Endothelial cell of umbilical vein (primary cell): Measurements from ENCODE around the gene DNAH9. TPM values are rescaled to one million over a fixed set of nuclear protein-coding genes. Genes with fewer than 3 reads are reported as not detected.

Source experiments
- BruUV-seq: library from RNA; stranded (reverse); fragments of 400-500 nt; replicated peaks from 2 replicates; lab custom pipeline; 2021; lab: Mats Ljungman, UMichigan
- CTCF ChIA-PET: fragments of 300-600, 350-600 bp; sonication (Branson Sonifier 250); formaldehyde crosslinking; loops from one replicate; lab custom pipeline; 2021; ENCODE audit warnings: antibody characterized with exemption, inconsistent platforms; lab: Charles Lee
- POLR2A ChIA-PET: fragments of 300-600, 350-600 bp; sonication (Branson Sonifier 250); formaldehyde crosslinking; loops from one replicate; lab custom pipeline; 2021; ENCODE audit warnings: antibody characterized with exemption, inconsistent platforms; lab: Charles Lee
- DNase-seq: peaks from one replicate; pipeline ENCODE4 v3.0.0-alpha.2; 2011; ENCODE audit warnings: low read depth, low spot score
- FAIRE-seq: peaks from 2 replicates; lab custom pipeline; 2011; peaks lifted over from hg19 to GRCh38; lab: Jason Lieb, UNC
- H2AFZ ChIP-seq: 2 replicates; pipeline ENCODE4 v1.6.0; 2012; ENCODE audit warnings: low read depth, low read length, control low read depth, inconsistent platforms
- H3K27ac ChIP-seq: 2 replicates; pipeline ENCODE4 v1.5.1; 2011; ENCODE audit warnings: low read depth, mild to moderate bottlenecking, control low read depth, low read length, moderate library complexity; ENCODE audit not compliant: insufficient read depth
- H3K27me3 ChIP-seq, 2 experiments: 2 replicates each; pipeline versions ENCODE4 v1.6.0 to v1.6.1; 2011; ENCODE audit warnings: low read length in 2 of 2, mixed read lengths in 1 of 2; ENCODE audit not compliant: control insufficient read depth in 2 of 2, insufficient read depth in 2 of 2
- H3K36me3 ChIP-seq, 2 experiments: 2 replicates in 1 of 2; 3 replicates in 1 of 2; pipeline ENCODE4 v1.5.1; 2011; ENCODE audit warnings: low read length in 2 of 2, mild to moderate bottlenecking in 1 of 2, moderate library complexity in 1 of 2; ENCODE audit not compliant: control insufficient read depth in 2 of 2, insufficient read depth in 2 of 2; ENCODE audit errors: extremely low read depth in 1 of 2
- H3K4me1 ChIP-seq: 3 replicates; pipeline ENCODE4 v1.5.1; 2011; ENCODE audit warnings: mild to moderate bottlenecking, low read length; ENCODE audit not compliant: control insufficient read depth, insufficient read depth; ENCODE audit errors: extremely low read depth
- H3K4me2 ChIP-seq: 2 replicates; pipeline ENCODE4 v1.6.1; 2011; ENCODE audit warnings: low read length, control low read depth, mixed read lengths; ENCODE audit not compliant: insufficient read depth
- H3K4me3 ChIP-seq, 3 experiments: fragments of 200-600 bp in 1 of 3; sonication (generic), shearing (Covaris generic) in 1 of 3; replicated peaks in 1 of 3; 2 replicates each; pipeline ENCODE4 v1.5.1; 2011 to 2016; ENCODE audit warnings: control low read depth in 3 of 3, low read length in 3 of 3, mild to moderate bottlenecking in 2 of 3, inconsistent platforms in 1 of 3, low read depth in 1 of 3, moderate library complexity in 1 of 3; ENCODE audit not compliant: insufficient read depth in 1 of 3
- H3K79me2 ChIP-seq: 2 replicates; pipeline ENCODE4 v1.6.0; 2012; ENCODE audit warnings: low read length, inconsistent platforms; ENCODE audit not compliant: control insufficient read depth, insufficient read depth
- H3K9ac ChIP-seq: replicated peaks from 2 replicates; pipeline ENCODE3; 2011; ENCODE audit warnings: low read length, control low read depth; ENCODE audit not compliant: insufficient read depth; ENCODE audit errors: extremely low read depth
- H3K9me1 ChIP-seq: replicated peaks from 3 replicates; pipeline ENCODE4 v1.6.0; 2011; ENCODE audit warnings: mild to moderate bottlenecking, low read length; ENCODE audit not compliant: control insufficient read depth, insufficient read depth; ENCODE audit errors: extremely low read depth
- H3K9me3 ChIP-seq: replicated peaks from 2 replicates; pipeline ENCODE4 v1.5.1; 2012; ENCODE audit warnings: low read length, inconsistent platforms; ENCODE audit not compliant: control insufficient read depth, insufficient read depth
- H4K20me1 ChIP-seq: replicated peaks from 2 replicates; pipeline ENCODE3; 2011; ENCODE audit warnings: mild to moderate bottlenecking, low read length; ENCODE audit not compliant: control insufficient read depth, insufficient read depth; ENCODE audit errors: extremely low read depth
- CTCF ChIP-seq, 2 donors: IDR thresholded peaks; 1 replicate in 1 of 2; 2 replicates in 1 of 2; pipeline ENCODE4 v1.5.1; 2011; ENCODE audit warnings: low read length in 2 of 2, mild to moderate bottlenecking in 2 of 2, moderate library complexity in 2 of 2, control low read depth in 1 of 2, inconsistent platforms in 1 of 2, low read depth in 1 of 2; ENCODE audit not compliant: insufficient read depth in 1 of 2; ENCODE audit errors: extremely low read depth in 1 of 2
- EZH2 ChIP-seq: IDR thresholded peaks from 2 replicates; pipeline ENCODE4 v1.6.1; 2012; ENCODE audit warnings: borderline replicate concordance, low read depth, mild to moderate bottlenecking, moderate library complexity, low read length, inconsistent platforms; ENCODE audit not compliant: severe bottlenecking
- FOS ChIP-seq: IDR thresholded peaks from 2 replicates; pipeline ENCODE4 v1.6.1; 2011; ENCODE audit warnings: mild to moderate bottlenecking, low read length, moderate library complexity, borderline replicate concordance; ENCODE audit not compliant: insufficient read depth
- GATA2 ChIP-seq: IDR thresholded peaks from 2 replicates; pipeline ENCODE4 v1.7.0; 2011; ENCODE audit warnings: low read depth, mild to moderate bottlenecking, moderate library complexity, mixed read lengths, low read length; ENCODE audit not compliant: insufficient read length, insufficient read depth
- JUN ChIP-seq: IDR thresholded peaks from 2 replicates; pipeline ENCODE4 v1.6.1; 2011; ENCODE audit warnings: borderline replicate concordance, low read depth; ENCODE audit not compliant: insufficient read length, insufficient read depth
- MAX ChIP-seq: IDR thresholded peaks from 2 replicates; pipeline ENCODE4 v1.6.1; 2011; ENCODE audit not compliant: insufficient read depth, insufficient read length
- MYC ChIP-seq: IDR thresholded peaks from one replicate; pipeline ENCODE4 v1.6.1; 2011; ENCODE audit warnings: mild to moderate bottlenecking, low read depth, low read length
- POLR2A ChIP-seq: IDR thresholded peaks from 2 replicates; pipeline ENCODE4 v1.6.1; 2012; ENCODE audit warnings: low read depth, mild to moderate bottlenecking, control low read depth, low read length
- POLR2AphosphoS5 ChIP-seq: IDR thresholded peaks from 2 replicates; pipeline ENCODE4 v1.6.1; 2012; ENCODE audit warnings: low read depth, mild to moderate bottlenecking, control low read depth, low read length, moderate library complexity; ENCODE audit not compliant: insufficient read depth
- dilution Hi-C: fragments of 300-500 bp; cut with MboI; formaldehyde crosslinking; loops from one replicate; pipeline ENCODE4 v1.15.0; 2019; ENCODE audit warnings: low sequenced_read_pairs; ENCODE audit not compliant: extremely low pct_ligation_motif_present
- intact Hi-C: fragments of 100-400 bp; cut with micrococcal nuclease; formaldehyde crosslinking; loops from one replicate; pipeline ENCODE4 v1.10.0; 2022
- polyA plus RNA-seq, 4 experiments: library from polyadenylated mRNA; depleted of rRNA in 3 of 4; stranded (reverse) in 3 of 4; unstranded in 1 of 4; fragments of >200 nt; gene quantifications; 2 replicates each; pipeline versions ENCODE4 v1.2.1 to v1.2.3, GENCODE V29; 2011 to 2012; ENCODE audit warnings: missing spikeins in 1 of 4
- total RNA-seq: library from RNA; stranded (reverse); gene quantifications from 2 replicates; pipeline ENCODE4 v1.2.3, GENCODE V29; 2021

DNAH9 gene
- total and polyA plus RNA-seq, 2 donors (not counting 3 experiments of a cell fraction or from before 2014, with no cell fraction given): not detected

GRCh38 chr17:11816409-11816808 is 218.1 kb downstream of the DNAH9 start:
- TF ChIP-seq POLR2A (no peak), MYC (no peak), POLR2AphosphoS5 (no peak)
- H3K79me2 ChIP-seq: no peaks in the 10 kb centered on the region
- POLR2A ChIA-PET: no interaction called here
- DNase-seq (no peak), FAIRE-seq (no peak)
- H3K4me3 ChIP-seq: no peak overlapping the region
- H3K9ac ChIP-seq: no peak overlapping the region
- H3K4me1 ChIP-seq: no peaks in the 10 kb centered on the region
- no peaks in the 10 kb centered on the region for H3K9me3 ChIP-seq
- dilution Hi-C loops (no loop called here), intact Hi-C loops (no loop called here)
- no peaks in the 10 kb centered on the region for H4K20me1 ChIP-seq
- H2AFZ ChIP-seq: no peak overlapping the region
- no peaks in the 10 kb centered on the region for H3K9me1 ChIP-seq
- H3K4me2 ChIP-seq: no peak overlapping the region
- CTCF ChIA-PET: no interaction called here
- H3K36me3 ChIP-seq: no peaks in the 10 kb centered on the region
- no peaks in the 10 kb centered on the region for H3K27me3 ChIP-seq
- no peak overlapping the region for H3K27ac ChIP-seq
- no TSS peak for BruUV-seq

- FAIRE-seq: no peak
- no peak overlapping the region for H3K27ac ChIP-seq
- no peaks in the 10 kb centered on the region for H3K79me2 ChIP-seq
- no peak overlapping the region for H3K9ac ChIP-seq
- no peak for TF ChIP-seq GATA2
- TF ChIP-seq FOS: no peak
- TF ChIP-seq JUN: no peak
- TF ChIP-seq EZH2: no peak
- TF ChIP-seq CTCF (IDR thresholded peaks at IDR 0.05; ENCODE audit: extremely low read depth in 1 of 2, insufficient read depth in 1 of 2, low read depth in 1 of 2, low read length in 2 of 2): no peak
- TF ChIP-seq MAX: no peak
- TF ChIP-seq MYC: no peak
- TF ChIP-seq POLR2AphosphoS5: no peak
- no peak for TF ChIP-seq POLR2A
- no peak overlapping the region for H3K4me3 ChIP-seq
- ChIA-PET POLR2A (no interaction called here), CTCF (no interaction called here)
- no TSS peak for BruUV-seq
- H3K36me3 ChIP-seq: no peaks in the 10 kb centered on the region
- H4K20me1 ChIP-seq: no peaks in the 10 kb centered on the region
- no peaks in the 10 kb centered on the region for H3K4me1 ChIP-seq
- no peaks in the 10 kb centered on the region for H3K9me3 ChIP-seq
- DNase-seq: no peak
- H3K27me3 ChIP-seq: no peaks in the 10 kb centered on the region
- intact Hi-C loops: no loop called here
- H3K4me2 ChIP-seq: no peak overlapping the region
- H3K9me1 ChIP-seq: no peaks in the 10 kb centered on the region
- H2AFZ ChIP-seq: no peak overlapping the region
- dilution Hi-C loops: no loop called here
Observed at GRCh38 chr17:11823862-11824261, 225.6 kb downstream of the DNAH9 start.
